Glomerular endothelial cell (primary cell): ENCODE data around the gene TNFSF9. TPM values are rescaled to one million over a fixed set of nuclear protein-coding genes. Genes with fewer than 3 reads are reported as not detected.
"Not testable (repeated sequence)": the region's sequence is repeated elsewhere in the genome, so short reads cannot be mapped to it uniquely, and the experiment has no call there.

Experiments
- DNase-seq: peaks from one replicate; pipeline ENCODE4 v3.0.0-alpha.2; 2011; ENCODE audit warnings: low read depth, low spot score; ENCODE audit errors: extremely low read depth
- total RNA-seq: library from RNA; depleted of rRNA; stranded (reverse); fragments of >200 nt; gene quantifications from 2 replicates; pipeline ENCODE4 v1.2.3, GENCODE V29; 2015

Gene TNFSF9
- total RNA-seq, 1 donor from 2014 or later: 8.2 TPM

DNA sequence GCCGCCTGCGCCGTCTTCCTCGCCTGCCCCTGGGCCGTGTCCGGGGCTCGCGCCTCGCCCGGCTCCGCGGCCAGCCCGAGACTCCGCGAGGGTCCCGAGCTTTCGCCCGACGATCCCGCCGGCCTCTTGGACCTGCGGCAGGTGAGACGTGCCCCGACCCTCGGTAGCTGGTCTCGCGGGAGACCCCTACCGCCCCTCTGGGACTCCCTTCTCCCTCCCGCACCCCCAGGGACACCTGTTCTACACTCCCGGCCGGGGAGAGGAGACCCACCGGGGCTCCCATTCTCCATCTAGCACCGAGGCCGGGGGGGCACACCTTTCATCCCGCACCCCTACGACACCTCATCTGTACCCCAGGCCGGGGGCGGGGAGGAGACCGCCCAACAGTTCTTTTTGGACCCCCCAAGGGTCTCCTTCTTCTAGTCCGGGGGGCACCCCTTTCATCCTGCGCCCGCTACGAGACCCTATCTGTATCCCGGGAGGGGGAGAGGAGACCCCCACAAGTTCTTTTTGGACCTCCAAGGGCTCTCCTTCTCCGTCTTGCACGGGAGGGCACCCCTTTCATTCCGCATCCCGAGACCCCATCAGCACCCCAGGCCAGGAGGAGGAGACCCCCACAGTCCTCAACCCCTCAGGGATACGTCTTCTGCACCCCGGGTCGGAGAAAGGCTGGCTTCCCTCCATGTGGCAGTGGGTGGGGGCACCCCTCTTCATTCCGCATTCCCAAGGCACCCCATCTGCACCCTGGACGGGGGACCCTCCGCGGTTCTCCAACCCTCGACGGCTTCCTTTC, 533 bp downstream of the TNFSF9 start:
- no peak for DNase-seq

DNA sequence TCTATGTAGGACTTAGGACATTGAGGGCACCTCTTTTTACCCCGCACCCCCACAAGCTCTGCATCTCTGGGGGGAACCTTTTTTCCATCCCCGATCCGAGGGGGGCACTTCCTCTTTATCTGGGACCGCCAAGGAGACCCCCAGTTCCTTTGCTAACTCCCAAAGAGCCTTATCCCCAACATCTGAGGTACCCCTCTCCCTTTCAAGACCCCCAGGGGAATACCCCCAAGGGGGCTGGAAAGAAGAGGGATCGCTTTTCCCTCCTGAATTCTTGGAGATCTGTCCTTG, 1.1 kb downstream of the TNFSF9 start:
- no peak for DNase-seq

DNA sequence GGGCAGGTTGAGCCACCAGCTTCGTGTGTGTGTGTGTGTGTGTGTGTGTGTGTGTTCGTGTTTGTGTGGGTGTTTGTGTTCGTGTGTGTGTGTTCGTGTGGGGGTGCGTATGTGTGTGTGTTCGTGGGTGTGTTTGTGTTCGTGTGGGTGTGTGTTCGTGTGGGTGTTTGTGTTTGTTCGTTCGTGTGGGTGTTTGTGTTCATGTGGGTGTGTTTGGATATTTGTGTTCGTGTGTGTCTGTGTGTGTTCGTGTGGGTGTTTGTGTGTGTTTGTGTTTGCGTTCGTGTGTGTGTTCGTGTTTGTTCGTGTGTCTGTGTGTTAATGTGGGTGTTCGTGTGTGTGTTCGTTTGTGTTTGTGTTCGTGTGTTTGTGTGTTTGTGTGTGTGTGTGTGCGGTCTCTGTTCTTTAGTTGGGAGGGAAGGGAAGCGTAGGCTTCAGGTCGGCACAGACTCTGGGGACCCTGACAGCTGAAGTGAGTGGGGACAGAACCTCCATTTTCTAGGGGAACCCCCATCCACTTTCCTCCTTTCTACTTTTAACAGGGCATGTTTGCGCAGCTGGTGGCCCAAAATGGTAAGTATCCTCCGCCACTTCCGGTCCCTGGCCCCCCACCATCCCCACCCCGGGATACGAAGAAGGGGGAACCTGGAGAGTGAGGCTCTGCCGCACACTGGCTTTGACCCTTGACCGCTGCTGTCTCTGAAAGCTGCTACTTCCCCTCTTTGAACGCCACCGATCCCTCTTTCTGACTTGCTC, 1.6 kb downstream of the TNFSF9 start:
- DNase-seq: no peak

DNA sequence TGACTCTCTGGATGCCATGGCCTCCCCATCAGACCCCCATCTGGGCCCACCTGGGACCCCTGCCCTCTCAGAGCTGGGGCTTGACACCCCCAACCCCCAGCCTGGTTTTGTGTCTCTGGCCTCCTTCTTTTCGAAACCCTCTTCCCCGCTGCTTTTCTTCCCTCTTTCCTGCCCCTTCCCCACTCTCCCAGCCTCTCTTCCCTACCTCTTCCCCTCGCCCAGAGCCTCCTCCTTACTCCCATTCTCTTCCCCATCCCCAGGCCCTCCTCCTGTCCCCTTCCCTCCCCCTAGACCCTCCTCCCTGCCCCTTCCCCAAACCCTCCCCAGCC, 2.1 kb downstream of the TNFSF9 start:
- DNase-seq: no peak

DNA sequence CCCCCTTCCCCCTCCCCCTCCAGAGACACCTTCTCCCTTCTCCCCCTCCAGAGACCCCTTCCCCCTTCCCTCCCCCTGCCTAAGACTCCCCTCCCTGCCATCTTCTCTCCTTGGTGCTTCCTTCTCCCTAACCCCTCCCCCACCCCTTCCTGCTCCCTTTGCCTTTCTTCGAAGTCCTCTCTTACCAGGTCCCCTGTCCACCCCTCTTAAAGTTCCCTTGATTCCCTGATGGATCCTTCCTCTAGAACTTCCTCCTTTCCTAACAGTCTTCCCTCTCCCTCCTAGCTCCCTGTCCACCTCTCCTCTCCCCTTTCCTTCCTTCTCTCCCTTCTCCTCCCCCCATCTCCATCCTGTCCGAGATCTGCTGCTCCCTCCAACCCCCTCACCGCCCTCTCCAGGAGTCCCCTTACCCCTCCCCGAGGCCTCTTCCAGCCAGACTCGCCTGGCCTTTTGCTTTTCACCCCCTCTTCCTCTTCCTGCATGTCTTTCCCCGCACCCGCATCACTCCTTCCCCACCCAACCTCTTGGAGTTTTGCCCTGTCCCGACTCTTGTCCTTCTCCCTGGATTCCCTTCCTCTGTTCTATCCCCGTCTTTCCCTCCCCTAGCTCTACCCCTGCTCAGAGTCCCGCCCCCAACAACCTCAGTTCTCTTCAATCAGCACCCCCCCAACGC, 3.1 kb downstream of the TNFSF9 start:
- DNase-seq: no peak

DNA sequence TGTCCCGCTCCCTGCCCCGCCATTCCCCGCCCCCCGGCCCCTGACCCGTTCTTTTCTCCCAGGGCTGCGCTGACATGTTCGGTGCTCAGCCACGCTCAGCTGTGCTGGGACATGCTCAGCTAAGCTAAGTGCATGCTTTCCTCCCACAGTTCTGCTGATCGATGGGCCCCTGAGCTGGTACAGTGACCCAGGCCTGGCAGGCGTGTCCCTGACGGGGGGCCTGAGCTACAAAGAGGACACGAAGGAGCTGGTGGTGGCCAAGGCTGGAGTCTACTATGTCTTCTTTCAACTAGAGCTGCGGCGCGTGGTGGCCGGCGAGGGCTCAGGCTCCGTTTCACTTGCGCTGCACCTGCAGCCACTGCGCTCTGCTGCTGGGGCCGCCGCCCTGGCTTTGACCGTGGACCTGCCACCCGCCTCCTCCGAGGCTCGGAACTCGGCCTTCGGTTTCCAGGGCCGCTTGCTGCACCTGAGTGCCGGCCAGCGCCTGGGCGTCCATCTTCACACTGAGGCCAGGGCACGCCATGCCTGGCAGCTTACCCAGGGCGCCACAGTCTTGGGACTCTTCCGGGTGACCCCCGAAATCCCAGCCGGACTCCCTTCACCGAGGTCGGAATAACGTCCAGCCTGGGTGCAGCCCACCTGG, 3.7 kb downstream of the TNFSF9 start:
- no peak for DNase-seq

DNA sequence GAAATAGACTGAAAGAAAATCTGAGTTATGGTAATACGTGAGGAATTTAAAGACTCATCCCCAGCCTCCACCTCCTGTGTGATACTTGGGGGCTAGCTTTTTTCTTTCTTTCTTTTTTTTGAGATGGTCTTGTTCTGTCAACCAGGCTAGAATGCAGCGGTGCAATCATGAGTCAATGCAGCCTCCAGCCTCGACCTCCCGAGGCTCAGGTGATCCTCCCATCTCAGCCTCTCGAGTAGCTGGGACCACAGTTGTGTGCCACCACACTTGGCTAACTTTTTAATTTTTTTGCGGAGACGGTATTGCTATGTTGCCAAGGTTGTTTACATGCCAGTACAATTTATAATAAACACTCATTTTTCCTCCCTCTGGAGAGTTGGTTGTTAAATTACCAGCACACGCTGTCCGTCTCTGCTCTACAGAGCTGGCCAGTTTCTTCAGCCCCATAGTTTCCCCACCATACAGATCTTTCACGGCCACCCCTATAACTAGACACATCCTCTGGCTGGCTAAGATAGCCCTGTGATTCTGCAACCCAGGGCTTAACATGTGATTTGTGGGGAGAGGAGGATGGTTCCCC, 4.8 kb downstream of the TNFSF9 start:
- DNase-seq: no peak

DNA sequence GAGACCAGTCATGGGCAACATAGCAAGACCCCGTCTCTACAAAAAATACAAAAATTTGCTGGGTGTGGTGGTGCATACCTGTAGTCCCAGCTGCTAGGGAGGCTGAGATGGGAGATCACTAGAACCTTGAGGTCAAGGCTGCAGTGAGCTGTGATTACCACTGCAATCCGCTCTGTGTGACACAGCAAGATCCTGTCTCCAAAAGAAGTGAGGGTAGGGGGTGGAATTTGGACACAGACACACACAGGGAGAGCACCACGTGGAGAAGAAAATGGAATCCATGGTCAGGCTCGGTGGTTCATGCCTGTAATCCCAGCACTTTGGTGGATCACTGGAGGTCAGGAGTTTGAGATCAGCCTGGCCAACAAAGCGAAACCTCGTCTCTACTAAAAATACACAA, 8.7 kb downstream of the TNFSF9 start:
- DNase-seq: no peak

DNA sequence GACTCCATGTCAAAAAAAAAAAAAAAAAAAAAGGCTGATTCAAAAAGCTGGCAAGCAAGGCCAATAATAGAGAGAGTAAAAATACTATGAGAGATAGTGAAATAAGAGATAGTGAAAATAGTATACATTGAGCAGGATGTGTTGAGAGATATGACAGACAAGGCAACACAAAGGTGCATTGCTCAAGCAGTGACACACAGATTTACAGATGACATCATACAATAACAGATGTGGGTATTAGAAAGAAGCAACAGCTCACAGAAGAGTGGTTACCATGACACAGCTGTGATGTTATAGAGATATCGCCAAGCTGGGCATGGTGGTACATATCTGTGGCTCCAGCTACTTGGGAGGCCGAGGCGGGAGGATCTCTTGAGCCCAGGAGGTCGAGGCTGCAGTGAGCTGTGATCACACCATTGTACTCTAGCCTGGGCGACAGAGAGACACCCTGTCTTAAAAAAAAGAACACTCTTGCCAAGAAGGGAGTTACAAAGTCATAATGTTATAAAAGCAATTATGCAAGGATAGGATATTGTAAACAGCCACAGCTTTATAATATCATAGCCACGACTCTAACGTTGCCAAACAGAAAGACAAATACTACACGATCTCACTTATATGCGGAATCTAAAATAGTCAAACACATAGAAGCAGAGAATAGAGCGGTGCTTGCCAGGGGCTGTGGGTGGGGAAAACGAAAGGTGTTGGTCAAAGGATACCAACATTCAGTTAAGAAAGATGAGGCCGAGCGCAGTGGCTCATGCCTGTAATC, 10.3 kb downstream of the TNFSF9 start:
- no peak for DNase-seq

DNA sequence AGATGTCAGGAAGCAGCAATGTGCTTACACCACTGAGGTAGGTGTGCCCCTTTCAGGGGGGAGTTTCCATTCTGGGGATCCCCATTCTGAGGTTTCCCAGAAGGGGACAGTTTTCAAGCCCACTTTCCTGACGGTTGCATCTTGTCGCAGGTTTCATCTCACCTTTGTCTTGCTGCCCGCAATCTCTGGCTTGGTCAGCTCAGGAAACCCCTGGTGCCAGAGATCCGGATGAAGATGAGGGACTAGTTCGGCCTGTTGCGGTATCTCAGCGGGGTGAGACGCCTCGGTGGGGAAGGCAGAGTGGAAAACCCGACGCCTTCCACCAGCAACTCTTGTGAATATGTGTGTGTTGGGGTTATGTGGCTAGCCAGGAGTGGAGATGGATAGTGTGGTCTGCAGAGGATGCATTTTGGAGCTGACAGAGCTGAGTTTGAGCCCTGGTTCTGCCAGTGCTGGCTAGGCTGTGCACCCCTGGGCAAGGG, 13.1 kb downstream of the TNFSF9 start:
- DNase-seq: no peak

DNA sequence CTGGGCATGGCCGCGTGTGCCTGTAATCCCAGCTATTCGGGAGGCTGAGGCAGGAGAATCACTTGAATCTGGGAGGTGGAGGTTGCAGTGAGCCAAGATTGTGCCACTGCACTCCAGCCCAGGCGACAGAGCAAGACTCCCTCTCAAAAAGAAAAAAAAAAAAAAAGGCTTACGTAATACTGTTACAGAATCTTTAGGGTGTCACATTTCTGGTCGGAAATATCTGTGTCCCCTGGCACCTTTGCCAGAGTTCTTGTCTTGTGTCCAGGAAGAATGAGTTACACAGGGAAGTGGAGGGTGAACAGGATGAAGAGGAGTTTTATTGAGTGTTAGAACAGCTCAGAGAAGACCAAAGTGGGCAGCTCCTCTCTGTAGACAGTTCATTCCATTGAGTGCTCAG, 19.9 kb downstream of the TNFSF9 start:
- DNase-seq: not testable (repeated sequence)

DNA sequence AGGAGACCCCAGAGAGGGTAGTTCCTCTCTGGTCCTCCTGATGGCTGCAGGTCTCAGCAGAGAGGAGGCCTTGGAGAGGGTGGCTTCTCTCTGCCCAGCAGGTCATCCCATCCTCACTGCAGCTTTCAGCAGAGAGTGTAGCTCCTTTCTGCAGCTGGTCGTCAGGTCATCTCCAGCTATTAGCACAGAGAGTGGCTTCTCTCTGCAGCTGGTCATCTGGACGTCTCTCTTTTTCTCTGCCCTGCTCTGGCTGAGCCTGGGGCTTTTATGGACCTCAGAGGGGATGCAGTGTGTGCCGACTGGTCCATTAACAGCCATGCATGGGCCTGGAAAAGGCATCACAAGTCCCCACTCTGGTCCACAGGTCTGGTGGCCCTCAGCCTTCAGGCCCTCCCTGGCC, 20.3 kb downstream of the TNFSF9 start:
- no peak for DNase-seq

DNA sequence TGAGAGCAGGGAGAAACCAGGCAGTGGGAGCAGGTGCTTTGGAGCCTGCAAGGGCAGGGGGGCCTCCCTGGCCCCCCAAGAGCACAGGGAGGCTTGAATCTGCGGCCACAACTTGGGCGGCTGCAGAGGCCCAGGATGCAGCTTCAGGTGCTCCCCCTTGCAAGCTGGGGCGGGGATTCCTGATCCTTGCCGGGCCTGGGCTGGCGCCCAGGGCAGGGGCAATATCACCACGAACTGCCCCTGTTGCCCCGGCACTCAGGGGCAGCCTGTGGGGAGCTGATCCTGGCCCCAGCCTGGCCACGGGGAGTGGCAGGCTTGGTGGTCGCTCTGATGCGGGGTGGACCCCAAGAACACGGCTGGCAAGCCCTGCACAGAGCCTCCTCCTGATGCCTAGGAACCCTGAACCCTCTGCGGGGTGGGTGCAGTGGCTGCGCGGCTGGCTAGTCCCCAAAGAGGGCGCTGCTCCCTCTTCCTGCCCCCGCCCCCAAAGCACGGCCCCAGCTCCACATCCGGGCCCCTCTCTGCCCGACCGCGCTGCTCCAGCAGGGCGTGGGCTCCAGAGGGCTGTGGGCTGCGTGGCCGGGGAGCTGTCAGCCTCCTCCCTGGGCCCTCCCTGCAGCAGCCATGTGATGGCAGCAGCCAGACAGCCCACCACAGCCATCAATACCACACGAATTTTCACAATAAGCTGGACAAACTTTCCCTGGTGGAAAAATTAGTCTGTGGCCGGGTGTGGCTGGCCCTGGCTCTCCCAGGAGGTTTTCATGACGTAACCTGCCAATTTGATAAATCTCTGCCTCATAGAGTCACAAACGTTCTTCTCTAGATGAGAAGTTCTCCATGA, 21.0 kb downstream of the TNFSF9 start:
- DNase-seq: no peak

DNA sequence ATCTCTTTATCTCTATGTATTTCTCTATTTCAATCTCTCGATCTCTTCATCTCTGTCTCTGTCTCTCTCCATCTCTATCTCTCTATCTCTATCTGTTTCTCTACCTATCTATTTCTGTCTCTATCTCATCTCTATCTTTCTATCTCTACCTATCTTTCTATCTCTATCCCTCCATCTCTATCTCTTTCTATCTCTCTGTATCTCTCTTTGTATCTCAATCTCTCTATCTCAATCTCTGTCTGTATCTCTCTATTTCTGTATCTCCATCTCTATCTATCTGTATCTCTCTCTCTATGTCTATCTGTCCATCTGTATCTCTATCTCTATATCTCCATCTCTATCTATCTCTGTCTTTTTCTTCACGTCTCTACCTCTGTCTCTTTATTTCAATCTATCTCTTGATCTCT, 25.2 kb downstream of the TNFSF9 start:
- DNase-seq: no peak

DNA sequence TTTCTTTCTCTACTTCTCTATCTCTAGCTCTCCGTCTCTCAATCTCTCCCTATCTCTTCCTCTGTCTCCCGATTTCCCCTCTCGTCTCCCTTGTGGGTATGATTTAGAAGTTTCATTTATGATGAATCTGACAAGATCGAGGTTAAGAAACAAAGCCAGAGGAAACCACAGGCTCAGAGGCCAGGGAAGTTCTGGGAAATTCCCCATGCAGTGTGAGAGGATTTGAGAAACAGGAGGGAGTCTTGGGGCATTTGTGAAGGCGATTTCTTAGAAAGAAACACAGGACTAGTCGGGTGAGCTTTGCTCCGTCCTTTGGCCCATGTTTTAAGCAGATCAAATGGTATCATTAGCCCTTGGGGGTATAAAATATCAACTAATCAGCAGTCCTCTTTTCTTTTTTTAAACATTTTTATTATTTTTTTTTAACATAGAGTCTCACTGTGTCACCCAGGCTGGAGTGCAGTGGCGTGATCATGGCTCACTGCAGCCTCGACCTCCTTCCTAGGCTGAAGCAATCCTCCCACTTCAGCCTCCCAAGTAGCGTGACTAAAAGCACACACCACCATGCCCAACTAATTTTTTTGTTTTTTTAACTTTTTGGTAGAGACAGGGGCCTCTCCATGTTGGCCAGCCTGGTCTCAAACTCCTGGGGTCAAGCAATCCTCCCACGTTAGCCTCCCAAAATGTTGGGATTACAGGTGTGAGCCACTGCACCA, 25.8 kb downstream of the TNFSF9 start:
- no peak for DNase-seq

DNA sequence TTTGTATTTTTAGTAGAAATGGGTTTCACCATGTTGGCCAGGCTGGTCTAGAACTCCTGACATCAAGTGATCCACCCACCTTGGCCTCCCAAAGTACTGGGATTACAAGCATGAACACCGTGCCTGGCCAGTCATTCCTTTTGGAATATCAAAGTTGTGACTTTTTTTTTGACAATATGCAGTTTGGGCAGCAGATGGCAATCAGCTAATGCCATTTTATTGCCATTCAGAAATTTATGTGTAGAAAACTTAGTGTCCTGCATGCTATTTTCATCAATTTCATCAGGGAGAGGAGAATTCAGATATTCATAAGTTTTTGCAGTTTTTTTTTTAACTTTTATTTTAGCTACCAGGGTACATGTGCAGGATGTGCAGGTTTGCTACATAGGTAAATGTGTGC, 31.6 kb downstream of the TNFSF9 start:
- DNase-seq: not testable (repeated sequence)

DNA sequence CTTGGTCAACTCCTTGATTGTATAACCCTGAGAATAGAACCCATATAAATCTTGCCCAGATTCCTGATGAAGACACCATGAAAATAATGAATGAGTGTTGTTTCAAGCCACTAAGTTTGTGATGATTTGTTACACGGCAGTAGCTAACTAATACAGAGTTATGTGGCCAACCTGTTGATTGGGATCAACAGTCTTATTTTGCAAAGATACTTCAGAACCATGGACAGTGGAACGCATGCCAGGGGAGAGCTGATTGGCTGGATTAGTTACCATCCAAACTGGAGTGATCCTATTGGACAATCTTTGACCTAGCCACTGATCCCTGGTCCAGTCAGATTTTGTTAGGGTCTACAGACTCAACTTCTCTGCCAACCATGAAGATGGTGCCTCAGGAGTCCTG, 33.6 kb downstream of the TNFSF9 start:
- no peak for DNase-seq

DNA sequence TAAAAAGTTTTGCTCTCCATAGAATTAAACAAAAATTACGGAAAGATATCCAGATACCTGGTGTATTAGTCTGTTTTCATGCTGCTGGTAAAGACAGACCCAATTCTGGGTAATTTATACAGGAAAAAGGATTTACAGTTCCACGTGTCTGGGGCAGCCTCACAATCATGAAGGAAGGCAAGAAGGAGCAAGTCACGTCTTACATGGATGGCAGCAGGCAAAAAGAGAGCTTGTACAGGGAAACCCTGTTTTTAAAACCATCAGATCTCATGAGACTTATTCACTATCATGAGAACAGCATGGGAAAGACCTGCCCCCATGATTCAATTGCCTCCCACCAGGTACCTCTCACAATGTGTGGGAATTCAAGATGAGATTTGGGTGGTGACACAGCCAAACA, 35.9 kb downstream of the TNFSF9 start:
- DNase-seq: not testable (repeated sequence)

DNA sequence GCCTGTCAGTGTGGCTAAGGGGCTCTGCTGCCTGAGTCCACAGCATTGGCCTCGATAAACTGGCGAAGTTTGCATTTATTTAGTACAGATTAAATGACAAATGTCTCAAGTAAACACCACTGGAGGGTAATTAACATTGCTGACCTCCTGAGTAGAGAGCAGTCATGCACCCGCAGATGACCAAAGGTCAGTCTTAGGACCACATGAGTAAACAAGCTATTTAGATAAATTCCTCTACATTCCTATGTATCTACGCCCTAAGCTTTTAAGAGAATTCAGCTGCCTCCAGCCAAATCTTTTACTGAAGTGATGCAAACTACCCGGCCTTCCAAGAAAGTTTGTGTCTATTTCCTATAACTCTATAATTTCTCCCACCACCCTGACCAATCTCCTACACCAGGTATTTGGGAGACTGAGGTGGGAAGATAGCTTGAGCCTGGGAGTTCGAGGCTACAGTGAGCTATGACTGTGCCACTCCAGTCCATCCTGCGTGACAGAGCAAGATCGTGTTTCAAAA, 37.2 kb downstream of the TNFSF9 start:
- no peak for DNase-seq
